C4-2B (cell line): ENCODE results near the gene MSRB3.

Experiments
- H3K27ac ChIP-seq: fragments of 450-650 bp; 2 replicates; pipeline ENCODE4 v1.5.1; 2017
- ZFX ChIP-seq: fragments of 450-650 bp; IDR thresholded peaks from 2 replicates; pipeline ENCODE4 v1.6.1; 2017
- TF ChIP-seq, protein P1 (sequence below): fragments of 450-650 bp; conservative IDR thresholded peaks from 2 replicates; pipeline ENCODE4 v1.5.1; 2017; ENCODE audit warnings: mild to moderate bottlenecking

MSRB3 gene

DNA sequence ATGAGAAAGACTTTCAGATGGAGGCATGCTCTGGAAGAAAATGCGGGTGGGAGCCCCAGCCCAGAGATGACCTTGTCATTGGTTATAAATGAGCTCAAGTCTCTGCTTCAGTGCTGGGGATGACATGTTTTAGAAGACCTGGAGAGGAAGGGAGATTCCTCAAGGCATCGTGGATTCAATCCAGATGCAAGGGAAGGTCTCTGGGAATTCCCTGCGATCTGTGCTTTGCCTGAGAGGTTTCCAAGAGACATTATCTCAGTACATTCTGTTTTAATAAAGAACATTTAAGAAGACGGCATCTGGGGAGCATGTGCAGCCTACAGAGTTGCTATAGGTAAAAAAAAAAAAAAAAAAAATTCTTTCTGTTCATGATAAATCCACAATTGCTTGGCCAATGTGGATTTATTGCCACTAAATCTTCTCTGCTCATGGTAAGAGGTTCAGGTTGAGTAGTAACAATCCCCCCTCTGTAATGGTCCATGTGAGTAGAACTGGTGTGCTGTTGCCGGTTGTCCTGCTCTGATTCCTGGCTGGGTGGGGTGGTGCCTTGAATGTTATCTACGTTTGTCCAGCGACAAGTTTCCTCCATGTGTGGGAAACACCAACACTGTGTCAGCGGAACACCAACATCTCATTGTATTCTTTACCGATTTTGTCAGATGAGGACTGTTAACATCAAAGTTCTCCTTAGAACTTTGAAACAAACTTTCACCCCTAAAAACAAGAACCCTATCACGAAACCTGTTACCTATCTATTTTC is 230.0 kb downstream of the MSRB3 start:
- TF ChIP-seq ZFX: no peak
- TF ChIP-seq, protein P1, sequence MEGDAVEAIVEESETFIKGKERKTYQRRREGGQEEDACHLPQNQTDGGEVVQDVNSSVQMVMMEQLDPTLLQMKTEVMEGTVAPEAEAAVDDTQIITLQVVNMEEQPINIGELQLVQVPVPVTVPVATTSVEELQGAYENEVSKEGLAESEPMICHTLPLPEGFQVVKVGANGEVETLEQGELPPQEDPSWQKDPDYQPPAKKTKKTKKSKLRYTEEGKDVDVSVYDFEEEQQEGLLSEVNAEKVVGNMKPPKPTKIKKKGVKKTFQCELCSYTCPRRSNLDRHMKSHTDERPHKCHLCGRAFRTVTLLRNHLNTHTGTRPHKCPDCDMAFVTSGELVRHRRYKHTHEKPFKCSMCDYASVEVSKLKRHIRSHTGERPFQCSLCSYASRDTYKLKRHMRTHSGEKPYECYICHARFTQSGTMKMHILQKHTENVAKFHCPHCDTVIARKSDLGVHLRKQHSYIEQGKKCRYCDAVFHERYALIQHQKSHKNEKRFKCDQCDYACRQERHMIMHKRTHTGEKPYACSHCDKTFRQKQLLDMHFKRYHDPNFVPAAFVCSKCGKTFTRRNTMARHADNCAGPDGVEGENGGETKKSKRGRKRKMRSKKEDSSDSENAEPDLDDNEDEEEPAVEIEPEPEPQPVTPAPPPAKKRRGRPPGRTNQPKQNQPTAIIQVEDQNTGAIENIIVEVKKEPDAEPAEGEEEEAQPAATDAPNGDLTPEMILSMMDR: no peak
- no peak overlapping the region for H3K27ac ChIP-seq

DNA sequence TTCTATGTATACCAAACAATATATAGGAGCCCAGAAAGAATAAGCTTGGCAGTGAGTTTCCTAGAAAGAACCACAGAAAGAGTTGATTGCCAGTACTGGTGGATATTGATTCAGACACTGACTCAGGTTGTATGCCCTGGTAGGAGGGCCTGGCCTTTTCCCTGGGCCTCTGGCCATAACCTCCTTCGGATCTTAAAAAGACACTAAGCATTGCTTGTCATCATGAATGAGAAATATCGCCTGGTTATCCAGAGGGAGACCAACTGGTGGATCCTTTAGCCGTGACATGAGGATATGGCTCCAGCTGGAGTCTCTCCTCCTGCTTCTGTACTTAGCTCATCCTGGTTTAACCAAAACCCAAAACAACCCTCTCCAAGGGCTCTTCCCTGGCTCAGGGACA is 231.5 kb downstream of the MSRB3 start:
- no peak overlapping the region for H3K27ac ChIP-seq
- TF ChIP-seq, protein P1: no peak
- no peak for TF ChIP-seq ZFX

DNA sequence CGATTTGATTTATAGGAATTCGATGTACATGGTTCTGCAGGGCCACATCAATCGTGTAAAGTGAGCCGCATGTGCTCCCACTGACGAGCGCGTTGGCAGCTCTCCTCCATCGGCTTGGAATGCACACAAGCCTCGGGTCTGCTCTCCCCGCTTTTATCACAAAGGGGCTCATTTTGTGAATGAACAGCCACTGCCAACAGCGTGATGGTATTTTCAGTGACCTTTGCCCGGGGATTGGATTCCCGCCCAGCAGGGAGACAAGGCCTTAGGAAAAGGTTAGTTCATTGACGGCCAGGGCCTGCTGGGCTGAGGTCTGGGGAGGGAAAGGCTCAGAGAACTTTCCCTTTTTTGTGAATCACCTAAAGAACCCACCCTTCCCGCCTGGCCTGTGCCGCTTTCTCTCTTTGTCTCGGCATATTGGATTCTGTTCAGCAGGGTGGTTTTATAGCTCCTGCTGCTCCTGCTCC is 232.1 kb downstream of the MSRB3 start:
- H3K27ac ChIP-seq: no peak overlapping the region
- TF ChIP-seq ZFX: no peak
- TF ChIP-seq, protein P1: no peak

DNA sequence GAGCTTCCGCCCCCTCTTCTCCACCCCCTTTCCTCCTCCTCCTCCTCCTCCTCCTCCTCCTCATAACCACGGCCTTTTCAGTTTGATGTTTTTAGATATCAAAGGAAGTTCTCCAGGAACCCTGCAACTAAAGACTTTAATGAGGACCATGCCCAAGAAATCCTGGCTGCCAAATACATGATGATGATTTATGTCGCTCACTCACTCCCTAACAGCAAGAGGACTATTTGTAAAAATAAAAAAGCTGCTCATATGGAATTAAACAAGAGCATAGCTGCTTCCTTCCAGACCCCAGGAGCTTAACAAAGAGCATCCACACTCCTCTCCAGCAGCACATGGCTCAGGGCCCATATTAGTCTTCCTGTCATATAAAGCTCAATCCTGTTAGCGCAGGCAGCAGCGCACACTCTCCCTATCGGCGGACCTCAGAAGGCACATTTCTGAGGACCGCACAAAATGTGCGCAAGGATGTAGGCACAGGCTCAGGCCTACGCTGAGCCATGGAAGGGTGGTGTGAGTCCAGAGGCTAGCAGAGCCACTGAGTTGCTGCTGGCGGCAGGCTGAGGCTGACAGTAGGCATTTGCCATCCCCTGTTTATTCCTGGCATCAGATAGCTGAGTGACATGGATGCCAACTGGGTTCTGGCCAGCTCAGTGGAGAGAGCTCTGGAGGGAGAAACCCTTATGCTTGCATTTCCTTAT is 232.8 kb downstream of the MSRB3 start:
- TF ChIP-seq, protein P1: no peak
- TF ChIP-seq ZFX: no peak
- no peak overlapping the region for H3K27ac ChIP-seq

DNA sequence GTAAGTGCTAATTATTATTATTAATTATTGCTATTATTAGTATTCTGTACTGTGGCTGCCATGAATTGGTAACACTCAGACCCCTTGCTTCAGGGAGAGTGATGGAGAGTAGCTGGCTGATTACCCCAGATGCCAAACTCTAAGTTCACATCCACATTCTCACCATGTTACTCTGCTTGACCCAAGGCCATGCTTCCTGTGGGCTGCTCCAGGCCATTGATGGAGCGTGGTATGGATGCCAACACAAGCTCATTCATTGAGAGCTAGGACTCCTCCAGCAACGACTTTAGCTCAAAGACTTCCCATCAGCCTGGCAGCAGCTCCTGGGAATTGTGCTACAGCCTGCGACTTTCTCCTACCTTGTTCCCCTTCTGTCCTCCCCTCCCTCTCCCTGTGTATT is 233.4 kb downstream of the MSRB3 start:
- TF ChIP-seq, protein P1: no peak
- no peak for TF ChIP-seq ZFX
- H3K27ac ChIP-seq: no peak overlapping the region
